Kidney capillary endothelial cell (primary cell): ENCODE data around the gene LY6G6D.
"Not testable (repeated sequence)": the region's sequence is repeated elsewhere in the genome, so short reads cannot be mapped to it uniquely, and the experiment has no call there.

Experiments used
- DNase-seq: peaks from one replicate; pipeline ENCODE4 v3.0.0-alpha.2; 2018; ENCODE audit warnings: low spot score

The LY6G6D gene

GRCh38 chr6:31692353-31692752, 22.8 kb upstream of the LY6G6D start:
- no peak for DNase-seq

- no peak for DNase-seq
Observed at GRCh38 chr6:31692886-31693285, 22.3 kb upstream of the LY6G6D start.

- no peak for DNase-seq
Observed at GRCh38 chr6:31693535-31693934, 21.6 kb upstream of the LY6G6D start.

GRCh38 chr6:31697555-31697954, 17.6 kb upstream of the LY6G6D start:
- DNase-seq = no peak

GRCh38 chr6:31700740-31701401, 14.3 kb upstream of the LY6G6D start:
- DNase-seq = no peak

GRCh38 chr6:31701666-31702404, 13.3 kb upstream of the LY6G6D start:
- no peak for DNase-seq

GRCh38 chr6:31702405-31702818, 12.7 kb upstream of the LY6G6D start:
- DNase-seq = no peak

- peak; percentile 97 for DNase-seq
Observed at GRCh38 chr6:31702819-31703716, 12.1 kb upstream of the LY6G6D start, which contains the start of gene ABHD16A. Gene ABHD16A (minus strand): TSS chr6:31703324. CDS start chr6:31703281, 43 bp downstream.

- DNase-seq = no peak
Observed at GRCh38 chr6:31705931-31706330, 9.2 kb upstream of the LY6G6D start.

- no peak for DNase-seq
Observed at GRCh38 chr6:31706599-31706998, 8.5 kb upstream of the LY6G6D start, which contains the start of gene LY6G6F. Gene LY6G6F (plus strand): TSS chr6:31706866. CDS start chr6:31706907, 41 bp downstream.

- no peak for DNase-seq
Observed at GRCh38 chr6:31707701-31708100, 7.4 kb upstream of the LY6G6D start.

- DNase-seq = no peak
Observed at GRCh38 chr6:31708224-31708623, 6.9 kb upstream of the LY6G6D start.

- DNase-seq = not testable (repeated sequence)
Observed at GRCh38 chr6:31709157-31709556, 6.0 kb upstream of the LY6G6D start.

- DNase-seq = no peak
Observed at GRCh38 chr6:31710523-31711219, 4.5 kb upstream of the LY6G6D start.

- DNase-seq = no peak
Observed at GRCh38 chr6:31711233-31711632, 3.9 kb upstream of the LY6G6D start.

GRCh38 chr6:31712296-31712695, 2.9 kb upstream of the LY6G6D start:
- no peak for DNase-seq

GRCh38 chr6:31713465-31713864, 1.7 kb upstream of the LY6G6D start:
- DNase-seq = no peak

GRCh38 chr6:31713991-31714684, 1.0 kb upstream of the LY6G6D start:
- no peak for DNase-seq

GRCh38 chr6:31717499-31718222, 2.5 kb downstream of the LY6G6D start:
- no peak for DNase-seq

GRCh38 chr6:31718265-31718664, 3.1 kb downstream of the LY6G6D start:
- no peak for DNase-seq
